ENCODE data around the gene COBLL1. TPM values are rescaled to one million over a fixed set of nuclear protein-coding genes. Genes with fewer than 3 reads are reported as not detected.

The COBLL1 gene
- total RNA-seq, 1 experiment from 2014 or later: 8.0 TPM

DNA sequence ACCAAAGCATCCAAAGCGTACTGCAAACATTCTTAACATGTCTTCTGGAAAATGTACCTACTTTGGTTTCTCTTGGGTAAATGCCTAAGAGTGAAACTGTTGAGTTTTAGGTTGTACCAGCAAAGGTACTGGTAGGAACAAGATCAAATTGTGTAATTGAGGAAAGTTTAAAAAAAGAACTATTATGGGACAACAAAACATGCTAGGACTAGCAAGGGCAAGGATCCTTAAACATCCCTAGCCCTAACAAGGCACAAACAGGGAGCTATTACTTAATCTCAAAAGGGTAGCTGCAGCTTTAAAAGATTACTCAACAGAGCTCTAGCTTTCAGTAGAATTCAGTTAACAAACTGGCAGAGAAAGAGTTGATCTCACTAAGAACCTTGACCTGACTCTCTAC lies 164.4 kb downstream of the COBLL1 start:
- Histone ChIP-seq H3K4me3 (no peak overlapping the region), H3K27me3 (ENCODE audit: insufficient read depth, low read depth) (no peaks in the 10 kb centered on the region), H3K27ac (no peak overlapping the region), H3K9me3 (ENCODE audit: insufficient read depth, low read depth) (no peaks in the 10 kb centered on the region), H3K36me3 (ENCODE audit: low read depth) (no peaks in the 10 kb centered on the region), H3K4me1 (replicated peaks; ENCODE audit: insufficient read depth) (no peaks in the 10 kb centered on the region), H3K4me2 (no peak overlapping the region), H3K79me2 (ENCODE audit: low read depth) (no peaks in the 10 kb centered on the region), H3F3A (ENCODE audit: insufficient read depth, low read depth) (no peaks in the 10 kb centered on the region), H3K9me2 (ENCODE audit: insufficient read depth) (no peaks in the 10 kb centered on the region), H4K20me1 (ENCODE audit: insufficient read depth) (no peaks in the 10 kb centered on the region), H2AFZ (no peak overlapping the region)
- no peak for DNase-seq
- intact Hi-C loops (cut with micrococcal nuclease; ENCODE audit: unreplicated experiment): no loop called here
- no TSS peak for BruUV-seq (replicated peaks)
- ChIA-PET CTCF (no interaction called here), POLR2A (ENCODE audit: unreplicated experiment) (no interaction called here)
- no peak for TF ChIP-seq EZH2 (IDR thresholded peaks at IDR 0.05; ENCODE audit: low read depth)
- TF ChIP-seq, protein P1, sequence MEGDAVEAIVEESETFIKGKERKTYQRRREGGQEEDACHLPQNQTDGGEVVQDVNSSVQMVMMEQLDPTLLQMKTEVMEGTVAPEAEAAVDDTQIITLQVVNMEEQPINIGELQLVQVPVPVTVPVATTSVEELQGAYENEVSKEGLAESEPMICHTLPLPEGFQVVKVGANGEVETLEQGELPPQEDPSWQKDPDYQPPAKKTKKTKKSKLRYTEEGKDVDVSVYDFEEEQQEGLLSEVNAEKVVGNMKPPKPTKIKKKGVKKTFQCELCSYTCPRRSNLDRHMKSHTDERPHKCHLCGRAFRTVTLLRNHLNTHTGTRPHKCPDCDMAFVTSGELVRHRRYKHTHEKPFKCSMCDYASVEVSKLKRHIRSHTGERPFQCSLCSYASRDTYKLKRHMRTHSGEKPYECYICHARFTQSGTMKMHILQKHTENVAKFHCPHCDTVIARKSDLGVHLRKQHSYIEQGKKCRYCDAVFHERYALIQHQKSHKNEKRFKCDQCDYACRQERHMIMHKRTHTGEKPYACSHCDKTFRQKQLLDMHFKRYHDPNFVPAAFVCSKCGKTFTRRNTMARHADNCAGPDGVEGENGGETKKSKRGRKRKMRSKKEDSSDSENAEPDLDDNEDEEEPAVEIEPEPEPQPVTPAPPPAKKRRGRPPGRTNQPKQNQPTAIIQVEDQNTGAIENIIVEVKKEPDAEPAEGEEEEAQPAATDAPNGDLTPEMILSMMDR (conservative IDR thresholded peaks at IDR 0.05): no peak

DNA sequence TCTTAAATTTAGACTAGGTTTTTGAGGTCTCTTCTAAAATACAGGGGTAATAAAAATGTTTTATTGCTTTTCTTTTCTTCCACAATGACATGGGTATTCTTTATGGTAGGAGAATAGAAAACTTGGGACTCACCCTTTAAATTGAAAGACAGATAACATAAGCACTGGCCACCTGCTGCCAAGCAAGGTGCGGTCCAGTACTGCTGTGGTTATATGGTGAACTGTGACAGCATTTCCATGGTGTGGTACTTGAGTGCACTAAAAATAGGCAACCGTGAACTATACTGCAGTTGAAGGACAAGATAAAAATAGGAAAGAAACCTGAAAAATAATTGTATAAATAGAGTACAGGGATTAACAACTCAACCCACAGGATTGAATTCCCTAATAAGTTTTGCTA lies 165.9 kb downstream of the COBLL1 start:
- ChIA-PET POLR2A (ENCODE audit: unreplicated experiment) (no interaction called here), CTCF (no interaction called here)
- Histone ChIP-seq H3K9me2 (ENCODE audit: insufficient read depth) (no peaks in the 10 kb centered on the region), H3K4me1 (replicated peaks; ENCODE audit: insufficient read depth) (no peaks in the 10 kb centered on the region), H3K79me2 (ENCODE audit: low read depth) (no peaks in the 10 kb centered on the region), H3K27me3 (ENCODE audit: insufficient read depth, low read depth) (no peaks in the 10 kb centered on the region), H3K9me3 (ENCODE audit: insufficient read depth, low read depth) (no peaks in the 10 kb centered on the region), H3F3A (ENCODE audit: insufficient read depth, low read depth) (no peaks in the 10 kb centered on the region), H3K27ac (no peak overlapping the region), H4K20me1 (ENCODE audit: insufficient read depth) (no peaks in the 10 kb centered on the region), H2AFZ (no peak overlapping the region), H3K4me2 (no peak overlapping the region), H3K4me3 (no peak overlapping the region), H3K36me3 (ENCODE audit: low read depth) (no peaks in the 10 kb centered on the region)
- no peak for TF ChIP-seq EZH2 (IDR thresholded peaks at IDR 0.05; ENCODE audit: low read depth)
- TF ChIP-seq, protein P1 (conservative IDR thresholded peaks at IDR 0.05): no peak
- DNase-seq: no peak
- intact Hi-C loops (cut with micrococcal nuclease; ENCODE audit: unreplicated experiment): no loop called here
- BruUV-seq (replicated peaks): no TSS peak

DNA sequence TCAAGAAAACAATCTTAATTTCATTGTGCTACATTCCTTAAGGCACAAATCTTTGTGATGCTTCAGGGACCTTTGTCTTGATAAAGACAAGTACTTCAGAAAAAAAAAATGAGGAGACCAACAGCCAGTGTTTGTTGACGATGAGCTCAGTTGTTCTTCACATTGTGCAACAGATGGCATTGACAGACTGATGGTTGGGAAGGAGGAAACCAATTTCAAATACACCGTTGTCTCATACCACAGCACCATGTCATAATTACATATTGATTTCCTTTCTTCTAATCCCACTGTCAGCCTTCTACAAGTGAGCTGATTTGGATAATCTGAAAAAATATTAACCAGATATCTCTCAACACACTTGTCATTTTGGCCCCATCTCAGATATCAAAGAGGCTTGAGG lies 166.6 kb downstream of the COBLL1 start:
- H3K79me2 ChIP-seq (ENCODE audit: low read depth): no peaks in the 10 kb centered on the region
- no peaks in the 10 kb centered on the region for H3K4me1 ChIP-seq (replicated peaks; ENCODE audit: insufficient read depth)
- CTCF ChIA-PET: no interaction called here
- H3F3A ChIP-seq (ENCODE audit: insufficient read depth, low read depth): no peaks in the 10 kb centered on the region
- no peak overlapping the region for H3K4me2 ChIP-seq
- no peak overlapping the region for H3K4me3 ChIP-seq
- no peaks in the 10 kb centered on the region for H4K20me1 ChIP-seq (ENCODE audit: insufficient read depth)
- no peak overlapping the region for H2AFZ ChIP-seq
- H3K27me3 ChIP-seq (ENCODE audit: insufficient read depth, low read depth): no peaks in the 10 kb centered on the region
- no peaks in the 10 kb centered on the region for H3K9me3 ChIP-seq (ENCODE audit: insufficient read depth, low read depth)
- TF ChIP-seq, protein P1 (conservative IDR thresholded peaks at IDR 0.05): no peak
- no peak for TF ChIP-seq EZH2 (IDR thresholded peaks at IDR 0.05; ENCODE audit: low read depth)
- no peak overlapping the region for H3K27ac ChIP-seq
- BruUV-seq (replicated peaks): no TSS peak
- H3K9me2 ChIP-seq (ENCODE audit: insufficient read depth): no peaks in the 10 kb centered on the region
- POLR2A ChIA-PET (ENCODE audit: unreplicated experiment): no interaction called here
- DNase-seq: no peak
- intact Hi-C loops (cut with micrococcal nuclease; ENCODE audit: unreplicated experiment): no loop called here
- H3K36me3 ChIP-seq (ENCODE audit: low read depth): no peaks in the 10 kb centered on the region
